HG03175 (cell line): Measurements from ENCODE around the gene TMEM150A.
"Not testable (repeated sequence)": the region's sequence is repeated elsewhere in the genome, so short reads cannot be mapped to it uniquely, and the experiment has no call there.

Source experiments
- ATAC-seq: cut with Tn5 transposase; IDR thresholded peaks from one replicate; pipeline ENCODE4 v1.9.1; 2021; ENCODE audit warnings: mild to moderate bottlenecking, moderate library complexity; ENCODE audit not compliant: unreplicated experiment

Gene TMEM150A

DNA sequence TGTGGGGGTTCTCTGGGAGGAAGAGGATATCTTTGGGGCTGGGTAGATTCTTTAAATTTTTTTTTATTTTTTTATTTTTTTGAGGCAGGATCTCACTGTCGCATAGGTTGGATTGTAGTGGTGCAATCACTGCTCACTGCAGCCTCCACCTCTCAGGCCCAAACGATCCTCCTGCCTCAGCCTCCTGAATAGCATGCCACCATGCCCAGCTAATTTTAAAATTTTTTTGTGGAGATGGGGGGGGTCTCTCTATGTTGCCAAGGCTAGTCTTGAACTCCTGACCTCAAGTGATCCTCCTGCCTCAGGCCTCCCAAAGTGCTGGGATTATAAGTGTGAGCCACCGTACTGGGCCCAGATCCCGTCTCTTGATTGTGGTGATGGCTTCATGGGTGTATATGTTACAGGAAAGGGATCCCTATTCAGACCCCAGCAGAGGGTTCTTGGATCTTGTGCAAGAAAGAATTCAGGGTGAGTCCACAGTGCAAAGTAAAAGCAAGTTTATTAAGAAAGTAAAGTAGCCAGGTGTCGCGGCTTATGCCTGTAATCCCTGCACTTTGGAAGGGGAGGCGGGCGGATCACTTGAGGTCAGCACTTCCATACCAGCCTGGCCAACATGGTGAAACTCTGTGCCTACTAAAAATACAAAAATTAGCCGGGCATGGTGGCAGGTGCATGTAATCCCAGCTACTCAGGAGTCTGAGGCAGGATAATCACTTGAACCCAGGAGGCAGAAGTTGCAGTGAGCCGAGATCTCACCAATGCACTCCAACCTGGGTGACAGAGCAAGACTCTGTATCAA, 11.4 kb upstream of the TMEM150A start:
- no peak for ATAC-seq

DNA sequence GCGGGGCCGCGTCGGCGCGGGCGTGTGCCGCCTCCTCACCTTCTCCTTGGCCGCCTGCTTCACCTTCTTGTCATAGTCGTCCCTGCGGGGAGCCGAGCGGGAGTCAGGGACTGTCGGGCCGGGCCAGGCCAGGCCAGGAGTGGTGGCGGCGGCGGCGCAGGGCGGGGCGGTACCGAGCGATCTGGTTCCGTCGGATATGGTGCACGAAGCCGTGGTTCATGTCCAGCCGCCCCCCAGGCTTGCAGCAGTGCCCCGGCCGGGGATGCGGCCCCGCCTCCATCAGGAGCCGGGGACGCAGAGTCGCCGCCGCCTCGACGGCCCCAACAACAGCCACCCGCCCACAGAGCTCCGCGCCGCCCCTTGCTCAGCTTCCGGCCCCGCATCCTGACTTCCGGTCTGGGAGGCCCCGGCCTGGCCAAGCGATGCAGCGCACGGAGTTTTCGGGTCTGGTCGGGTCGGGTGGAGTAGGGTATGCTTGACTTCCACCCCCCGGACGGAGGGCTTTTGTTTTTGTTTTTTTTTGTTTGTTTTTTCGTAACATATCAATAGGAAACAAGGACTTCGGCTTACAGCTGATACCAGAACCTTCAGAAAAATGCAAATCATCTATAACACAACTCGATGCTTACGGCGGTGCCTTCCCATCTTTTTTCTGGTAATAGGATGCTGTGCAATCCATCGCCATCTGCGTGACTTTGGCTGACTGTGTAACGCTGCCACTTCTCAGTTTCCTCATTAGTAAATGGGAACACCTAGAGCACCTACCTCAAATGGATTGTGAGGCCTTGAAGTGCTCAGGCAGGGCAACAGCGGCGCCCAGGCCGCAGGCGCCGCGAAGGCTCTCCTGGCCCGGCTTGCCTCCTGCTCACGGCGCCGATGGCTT, 9.4 kb upstream of the TMEM150A start, which contains the start of gene C2orf68:
Gene C2orf68, minus strand, starts transcription at position 362 of the 883 bp plus-strand sequence. Its CDS starts 82 bp downstream, at position 280.
- peak; percentile 76 for ATAC-seq

- ATAC-seq = no peak
Measured at GRCh38 chr2:85611217-85611704, 8.8 kb upstream of the TMEM150A start.

- ATAC-seq = no peak
Measured at GRCh38 chr2:85607268-85608215, 5.0 kb upstream of the TMEM150A start.

DNA sequence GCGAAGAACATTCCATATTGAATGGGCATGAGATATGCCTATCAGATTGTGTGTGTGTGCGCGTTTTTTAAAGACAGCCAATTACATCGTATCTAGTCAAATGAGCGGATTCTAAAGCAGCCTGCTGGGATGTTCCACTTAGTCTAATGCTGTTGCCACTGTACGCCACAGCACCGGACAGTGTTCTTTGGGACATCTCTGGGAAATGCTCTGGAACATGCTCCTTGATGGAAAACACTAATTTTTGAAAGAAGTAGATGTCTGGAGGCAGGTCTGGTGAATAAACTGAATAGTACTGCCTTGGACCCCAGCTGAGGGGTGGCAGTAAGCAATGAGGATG, 3.6 kb upstream of the TMEM150A start:
- no peak for ATAC-seq

- ATAC-seq = no peak
Measured at GRCh38 chr2:85605406-85606115, 3.1 kb upstream of the TMEM150A start.

GRCh38 chr2:85604568-85605339, 2.3 kb upstream of the TMEM150A start:
- no peak for ATAC-seq

GRCh38 chr2:85604133-85604444, 1.6 kb upstream of the TMEM150A start:
- not testable (repeated sequence) for ATAC-seq

GRCh38 chr2:85601771-85602475, 575 bp downstream of the TMEM150A start:
- peak; percentile 37 for ATAC-seq

GRCh38 chr2:85600951-85601770, 1.3 kb downstream of the TMEM150A start:
- no peak for ATAC-seq

- ATAC-seq = no peak
Measured at GRCh38 chr2:85600235-85600575, 2.3 kb downstream of the TMEM150A start.

DNA sequence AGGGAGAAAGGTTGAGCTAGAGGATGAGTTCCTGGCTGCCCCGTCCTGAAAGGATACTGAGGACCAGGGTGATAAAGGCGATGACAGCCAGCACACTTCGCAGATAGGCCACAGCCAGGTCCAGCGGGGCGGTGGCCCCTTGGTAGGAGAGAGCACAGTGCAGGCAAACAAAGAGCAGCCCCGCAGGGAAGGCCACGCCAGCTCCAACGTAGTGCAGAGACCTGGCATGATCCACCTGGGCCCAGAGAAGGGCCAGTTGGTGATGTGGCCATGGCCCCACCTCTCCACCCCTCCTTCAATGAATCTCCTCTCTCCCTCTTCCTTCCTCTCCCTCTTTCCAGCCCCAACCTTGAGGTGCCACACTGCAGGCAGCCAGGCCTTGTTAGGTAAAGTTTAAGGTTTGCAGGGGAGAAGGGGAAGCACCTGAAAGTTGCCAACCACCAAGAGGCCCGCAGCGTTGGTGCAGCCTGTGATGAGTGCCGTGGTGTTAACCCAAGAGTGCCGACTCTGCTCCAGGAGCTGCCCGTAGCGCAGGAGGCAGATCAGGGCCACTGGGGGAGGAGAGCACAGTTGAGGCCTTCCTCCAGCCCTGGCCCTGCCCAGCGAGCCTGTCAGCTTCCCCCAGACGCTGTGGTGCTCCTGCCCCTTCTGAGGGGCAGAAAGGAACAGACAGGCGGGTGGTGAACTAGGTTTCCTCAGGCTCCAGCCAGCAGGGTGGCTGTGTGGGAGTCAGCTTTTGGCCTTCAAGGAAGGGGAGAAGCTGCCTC, 2.8 kb downstream of the TMEM150A start:
- ATAC-seq = no peak

DNA sequence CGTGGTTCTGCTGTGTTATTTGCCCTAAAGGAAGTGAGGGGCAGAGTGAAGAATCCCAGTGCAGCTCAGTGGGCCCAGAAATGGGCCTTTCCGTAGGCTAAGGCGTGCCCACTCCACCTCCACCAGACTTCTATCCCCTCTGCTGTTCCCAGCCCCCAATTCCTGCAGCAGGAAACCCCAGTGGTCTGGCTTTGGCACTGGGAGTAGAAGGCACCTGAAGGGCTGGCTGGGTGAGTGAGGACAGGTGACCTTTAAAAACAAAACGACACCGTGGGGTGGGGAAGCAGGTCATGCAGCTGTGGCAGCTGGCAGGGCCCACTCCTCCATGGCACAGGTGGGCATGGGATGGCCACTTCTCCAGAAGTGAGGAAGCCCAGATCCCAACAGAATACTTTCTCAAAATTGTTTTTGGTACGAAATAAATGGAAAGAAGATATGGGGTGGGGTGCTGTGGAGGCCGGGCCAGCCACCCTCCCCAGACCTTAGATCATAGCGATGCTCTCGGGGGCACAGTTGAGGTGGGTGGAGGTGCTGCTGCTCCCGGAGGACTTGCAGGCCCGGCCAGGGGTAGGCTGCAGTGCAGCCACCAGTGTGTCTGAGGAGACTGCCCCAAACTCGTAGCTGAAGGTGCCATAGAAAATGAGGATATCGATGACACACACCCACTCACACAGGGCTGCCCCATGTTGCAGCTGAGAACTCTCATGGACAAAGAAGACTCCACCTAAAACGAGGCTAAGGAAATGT, 3.7 kb downstream of the TMEM150A start:
- no peak for ATAC-seq

- ATAC-seq = no peak
Measured at GRCh38 chr2:85597241-85597640, 5.3 kb downstream of the TMEM150A start.

DNA sequence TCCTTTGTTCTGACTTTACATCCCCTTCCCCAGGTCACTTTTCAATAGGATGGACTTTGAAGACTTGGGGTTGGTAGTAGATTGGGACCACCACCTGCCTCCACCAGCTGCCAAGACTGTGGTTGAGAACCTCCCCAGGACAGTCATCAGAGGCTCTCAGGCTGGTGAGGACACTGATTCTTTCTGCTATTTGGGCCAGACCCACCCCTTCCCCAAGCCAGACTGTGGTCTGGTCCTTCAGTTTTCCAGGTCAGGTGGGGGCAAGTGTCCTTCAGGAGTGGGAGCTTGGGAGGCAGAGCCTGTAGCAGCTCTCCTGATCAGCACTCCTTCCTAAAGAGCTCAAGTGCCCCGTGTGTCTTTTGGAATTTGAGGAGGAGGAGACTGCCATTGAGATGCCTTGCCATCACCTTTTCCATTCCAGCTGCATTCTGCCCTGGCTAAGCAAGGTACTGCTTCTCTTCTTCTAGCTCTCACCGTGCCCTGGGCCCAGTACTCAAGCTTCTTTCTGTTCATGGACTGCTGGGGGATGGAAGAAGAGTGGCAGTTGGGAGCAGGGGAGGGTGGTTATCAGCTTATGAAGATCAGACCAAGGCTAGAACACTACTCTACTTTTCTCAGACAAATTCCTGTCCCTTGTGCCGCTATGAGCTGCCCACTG, 5.9 kb downstream of the TMEM150A start:
- ATAC-seq = no peak

DNA sequence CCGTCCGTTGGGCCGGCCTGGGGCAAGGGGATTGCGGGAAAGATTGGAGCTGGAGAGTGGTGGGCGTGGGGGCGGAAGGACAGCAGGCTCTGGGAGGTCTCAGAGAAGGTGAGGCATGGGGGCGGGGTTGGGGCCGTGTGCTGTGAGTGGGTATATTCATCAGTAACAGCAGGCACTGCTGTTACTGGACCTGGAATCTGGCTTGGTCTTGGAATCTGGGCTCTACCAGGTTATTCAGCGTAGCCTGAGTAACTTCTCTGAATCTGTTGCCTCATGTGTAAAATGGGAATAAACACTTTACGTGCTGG, 6.5 kb downstream of the TMEM150A start:
- no peak for ATAC-seq
